ENCODE measurements around the gene STX3.

GRCh38 chr11:59770869-59771268, 15.7 kb downstream of the STX3 start:
- no peak for TF ChIP-seq POLR2A (IDR thresholded peaks at IDR 0.05)
- no peak for TF ChIP-seq POLR2AphosphoS5 (IDR thresholded peaks at IDR 0.05)
- TF ChIP-seq CTCF (IDR thresholded peaks at IDR 0.05), result no peak
- no peak for TF ChIP-seq EP300 (IDR thresholded peaks at IDR 0.05)

All from stomach (tissue), 4 donors.